Neutrophil (primary cell): ENCODE measurements around the gene ARHGEF6.

Experiments
- H3K27ac ChIP-seq: fragments of 200-600 bp; sonication (generic); 2 replicates; pipeline ENCODE4 v1.5.1; 2016; ENCODE audit warnings: mild to moderate bottlenecking, moderate library complexity
- H3K27me3 ChIP-seq: fragments of 200-600 bp; sonication (generic); 2 replicates; pipeline ENCODE4 v1.6.0; 2016; ENCODE audit warnings: mild to moderate bottlenecking
- H3K36me3 ChIP-seq: fragments of 200-600 bp; sonication (generic); 2 replicates; pipeline ENCODE4 v1.5.1; 2017
- H3K4me1 ChIP-seq, 2 experiments: fragments of 200-600 bp in 1 of 2; sonication (generic) in 1 of 2; 1 replicate in 1 of 2; 2 replicates in 1 of 2; pipeline versions ENCODE4 v1.5.1 to v1.6.1; 2013 to 2016; ENCODE audit warnings: low read depth in 1 of 2, low read length in 1 of 2, mild to moderate bottlenecking in 1 of 2, moderate library complexity in 1 of 2; ENCODE audit not compliant: control insufficient read depth in 1 of 2, insufficient read depth in 1 of 2
- H3K4me3 ChIP-seq, 2 experiments: fragments of 200-600 bp in 1 of 2; sonication (generic) in 1 of 2; 1 replicate in 1 of 2; 2 replicates in 1 of 2; pipeline ENCODE4 v1.5.1; 2013 to 2016; ENCODE audit warnings: low read depth in 1 of 2, low read length in 1 of 2, mild to moderate bottlenecking in 1 of 2, moderate library complexity in 1 of 2
- H3K9me3 ChIP-seq: fragments of 200-600 bp; sonication (generic); 2 replicates; pipeline ENCODE4 v1.5.1; 2016
- TF ChIP-seq, protein P1 (sequence below): fragments of 200-600 bp; sonication (generic); IDR thresholded peaks from 2 replicates; pipeline ENCODE4 v1.5.1; 2016; ENCODE audit warnings: antibody characterized with exemption

Gene ARHGEF6

DNA sequence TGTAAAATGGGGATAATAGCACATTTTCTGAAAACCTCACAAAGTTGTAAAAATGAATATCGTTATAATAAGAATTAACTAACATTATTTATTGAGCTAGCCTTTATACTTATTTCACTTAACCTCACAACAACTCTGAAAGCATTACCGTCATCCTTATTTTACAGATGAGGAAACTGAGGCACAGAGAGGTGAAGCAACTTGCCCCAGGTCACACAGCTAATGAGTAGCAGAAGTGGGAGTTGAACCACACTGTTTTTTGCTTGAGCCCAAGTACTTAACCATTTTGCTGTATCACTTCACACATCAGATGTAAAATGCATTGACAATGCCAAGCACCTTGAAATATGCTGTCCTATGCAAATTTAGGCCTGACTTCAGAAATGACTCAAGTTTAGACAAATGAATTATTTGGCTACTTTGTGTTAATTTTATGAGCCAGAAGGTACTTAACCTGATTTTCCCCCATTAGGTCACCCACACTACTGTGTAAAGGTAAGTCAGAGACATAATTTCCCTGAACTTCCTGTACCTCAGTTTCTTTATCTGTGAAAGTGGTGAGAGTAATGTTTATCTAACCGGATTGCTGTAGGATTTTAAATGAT lies 109.6 kb downstream of the ARHGEF6 start:
- H3K27ac ChIP-seq: no peak overlapping the region
- peaks cover 2% of the 10 kb centered on the region in 2 experiments for H3K4me1 ChIP-seq
- TF ChIP-seq, protein P1, sequence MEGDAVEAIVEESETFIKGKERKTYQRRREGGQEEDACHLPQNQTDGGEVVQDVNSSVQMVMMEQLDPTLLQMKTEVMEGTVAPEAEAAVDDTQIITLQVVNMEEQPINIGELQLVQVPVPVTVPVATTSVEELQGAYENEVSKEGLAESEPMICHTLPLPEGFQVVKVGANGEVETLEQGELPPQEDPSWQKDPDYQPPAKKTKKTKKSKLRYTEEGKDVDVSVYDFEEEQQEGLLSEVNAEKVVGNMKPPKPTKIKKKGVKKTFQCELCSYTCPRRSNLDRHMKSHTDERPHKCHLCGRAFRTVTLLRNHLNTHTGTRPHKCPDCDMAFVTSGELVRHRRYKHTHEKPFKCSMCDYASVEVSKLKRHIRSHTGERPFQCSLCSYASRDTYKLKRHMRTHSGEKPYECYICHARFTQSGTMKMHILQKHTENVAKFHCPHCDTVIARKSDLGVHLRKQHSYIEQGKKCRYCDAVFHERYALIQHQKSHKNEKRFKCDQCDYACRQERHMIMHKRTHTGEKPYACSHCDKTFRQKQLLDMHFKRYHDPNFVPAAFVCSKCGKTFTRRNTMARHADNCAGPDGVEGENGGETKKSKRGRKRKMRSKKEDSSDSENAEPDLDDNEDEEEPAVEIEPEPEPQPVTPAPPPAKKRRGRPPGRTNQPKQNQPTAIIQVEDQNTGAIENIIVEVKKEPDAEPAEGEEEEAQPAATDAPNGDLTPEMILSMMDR: no peak
- H3K9me3 ChIP-seq: no peaks in the 10 kb centered on the region
- H3K27me3 ChIP-seq: no peaks in the 10 kb centered on the region
- no peak overlapping the region for H3K4me3 ChIP-seq
- peaks cover 93% of the 10 kb centered on the region for H3K36me3 ChIP-seq

DNA sequence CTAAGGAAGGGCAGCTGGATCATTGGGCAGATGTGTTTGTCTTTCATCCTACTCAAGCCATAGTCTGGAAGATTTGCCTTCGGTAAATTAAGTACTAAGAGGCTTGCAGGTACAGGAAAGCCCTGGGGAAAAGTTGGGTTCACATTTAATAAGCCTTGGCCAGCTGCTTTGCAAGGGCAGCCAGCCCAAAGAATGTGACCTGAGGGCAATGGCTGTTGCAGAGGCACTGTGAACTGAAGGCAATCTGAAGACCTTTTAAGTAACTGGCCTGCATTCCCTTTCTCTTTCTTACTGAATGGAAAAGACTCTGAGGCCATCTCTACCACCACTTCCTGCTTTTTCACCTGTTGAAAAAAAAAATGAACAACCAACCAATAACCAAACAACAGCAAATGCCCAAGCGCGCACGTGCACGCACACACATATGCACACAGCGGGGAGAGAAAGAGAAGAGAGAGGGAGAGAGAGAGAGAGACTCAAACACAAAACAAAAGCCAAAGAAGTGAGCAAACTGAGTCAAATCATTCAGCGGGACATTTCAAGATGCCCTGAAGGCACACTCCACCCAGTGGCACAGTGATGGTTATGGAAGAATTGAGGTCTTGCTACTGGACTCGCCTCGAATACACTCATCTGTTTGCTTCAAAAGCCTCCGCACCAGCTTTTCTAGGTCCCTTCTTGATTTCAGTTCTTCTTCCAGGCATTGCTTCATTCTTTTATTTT lies 113.1 kb downstream of the ARHGEF6 start:
- peaks cover 70% of the 10 kb centered on the region for H3K36me3 ChIP-seq
- TF ChIP-seq, protein P1: no peak
- no peak overlapping the region for H3K4me3 ChIP-seq
- H3K4me1 ChIP-seq: peaks cover 4 to 8% of the 10 kb centered on the region in 2 experiments
- no peaks in the 10 kb centered on the region for H3K9me3 ChIP-seq
- no peak overlapping the region for H3K27ac ChIP-seq
- H3K27me3 ChIP-seq: no peaks in the 10 kb centered on the region

DNA sequence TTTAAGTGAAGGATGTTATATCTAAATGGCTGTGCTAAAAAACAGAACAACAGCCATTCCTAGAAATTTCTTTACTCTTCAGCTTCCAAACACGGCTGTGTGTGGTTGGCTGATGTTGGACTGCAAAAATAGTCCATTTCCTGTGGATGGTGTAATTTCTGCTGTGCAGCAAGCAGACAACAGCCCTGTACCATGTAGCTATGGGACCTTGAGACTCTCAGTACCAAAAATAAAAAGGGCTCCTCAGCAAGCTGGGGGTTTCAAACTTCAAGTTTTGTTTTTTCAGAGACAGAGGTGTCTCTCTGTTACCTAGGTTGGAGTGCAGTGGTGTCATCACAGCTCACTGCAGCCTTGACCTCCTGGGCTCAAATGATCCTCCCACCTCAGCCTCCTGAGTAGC lies 114.6 kb downstream of the ARHGEF6 start:
- H3K4me1 ChIP-seq: peaks cover 4 to 8% of the 10 kb centered on the region in 2 experiments
- TF ChIP-seq, protein P1: no peak
- H3K9me3 ChIP-seq: no peaks in the 10 kb centered on the region
- H3K4me3 ChIP-seq: no peak overlapping the region
- H3K36me3 ChIP-seq: peaks cover 55% of the 10 kb centered on the region
- H3K27me3 ChIP-seq: no peaks in the 10 kb centered on the region
- H3K27ac ChIP-seq: peak overlapping the region; percentile 69

DNA sequence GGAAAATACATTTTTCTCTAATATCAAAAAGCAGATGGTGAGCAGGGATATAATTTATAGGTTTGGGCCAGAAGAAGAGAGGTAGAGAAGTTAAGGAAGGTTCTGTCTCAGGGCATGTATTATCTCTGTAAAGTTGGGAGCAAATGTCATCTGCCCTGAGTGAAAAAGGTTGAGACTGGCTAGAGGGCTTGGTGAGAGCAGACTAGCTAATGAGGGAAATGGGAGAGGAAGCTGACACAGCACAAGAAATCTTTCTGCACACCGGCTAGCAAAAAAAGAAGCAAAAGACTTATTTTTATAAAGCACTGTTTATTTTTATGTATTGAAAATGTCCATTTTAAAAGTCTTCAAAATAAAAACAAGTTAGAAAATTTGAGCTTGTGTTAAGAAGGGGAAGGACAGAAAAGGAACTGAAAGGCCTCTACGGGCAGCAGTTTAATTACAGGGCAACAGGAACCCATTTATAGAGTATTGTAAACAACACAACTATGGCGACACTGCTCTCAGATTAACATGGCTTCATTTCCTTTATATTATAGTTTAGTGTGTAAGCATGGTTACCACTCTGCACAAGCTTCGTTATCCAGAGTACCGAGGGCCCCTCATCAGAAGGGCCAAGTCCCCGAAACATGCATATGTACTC lies 115.4 kb downstream of the ARHGEF6 start:
- TF ChIP-seq, protein P1: no peak
- H3K27me3 ChIP-seq: no peaks in the 10 kb centered on the region
- H3K9me3 ChIP-seq: no peaks in the 10 kb centered on the region
- H3K27ac ChIP-seq: peak overlapping the region; percentile 69
- no peak overlapping the region for H3K4me3 ChIP-seq
- peaks cover 50% of the 10 kb centered on the region for H3K36me3 ChIP-seq
- H3K4me1 ChIP-seq: peaks cover 4 to 8% of the 10 kb centered on the region in 2 experiments

DNA sequence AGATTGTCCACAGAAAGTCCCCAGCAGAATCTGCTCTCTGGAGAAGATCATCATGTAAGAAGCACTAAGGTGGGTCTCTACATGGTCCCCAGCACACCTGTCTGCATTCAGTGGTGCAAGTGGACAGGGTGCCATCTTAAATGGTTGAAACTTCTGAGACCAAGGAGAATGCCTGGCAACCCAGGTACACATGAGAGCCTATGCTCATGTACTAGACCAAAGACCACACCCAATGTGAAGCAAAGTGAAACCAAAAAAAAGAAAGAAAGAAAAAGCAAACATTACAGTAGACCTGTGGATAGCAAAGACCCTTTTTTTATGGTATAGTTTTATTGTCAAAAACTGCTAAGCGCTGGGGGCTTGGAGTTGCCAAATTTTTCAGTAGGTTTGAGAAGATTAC lies 117.8 kb downstream of the ARHGEF6 start:
- no peaks in the 10 kb centered on the region for H3K27me3 ChIP-seq
- TF ChIP-seq, protein P1: no peak
- peaks cover 4 to 8% of the 10 kb centered on the region in 2 experiments for H3K4me1 ChIP-seq
- no peak overlapping the region for H3K27ac ChIP-seq
- H3K4me3 ChIP-seq: no peak overlapping the region
- H3K36me3 ChIP-seq: peaks cover 34% of the 10 kb centered on the region
- no peaks in the 10 kb centered on the region for H3K9me3 ChIP-seq
